HG03025 (cell line): ENCODE data around the gene RFXAP.
"Not testable (repeated sequence)": the region's sequence is repeated elsewhere in the genome, so short reads cannot be mapped to it uniquely, and the experiment has no call there.

Source experiments
- ATAC-seq: cut with Tn5 transposase; IDR thresholded peaks from one replicate; pipeline ENCODE4 v1.9.1; 2021; ENCODE audit warnings: mild to moderate bottlenecking, moderate library complexity; ENCODE audit not compliant: unreplicated experiment, low FRiP score

Gene RFXAP

GRCh38 chr13:36818804-36819738, at the start of gene RFXAP:
TSS of gene RFXAP (plus strand) at chr13:36819222. CDS start at chr13:36819358, 136 bp downstream.
- peak; percentile 84 for ATAC-seq

- no peak for ATAC-seq
Measured at GRCh38 chr13:36769545-36769944, 49.5 kb upstream of the RFXAP start.

GRCh38 chr13:36770741-36771140, 48.3 kb upstream of the RFXAP start:
- ATAC-seq: no peak

GRCh38 chr13:36772853-36773252, 46.2 kb upstream of the RFXAP start:
- no peak for ATAC-seq

- ATAC-seq: no peak
Measured at GRCh38 chr13:36774931-36775330, 44.1 kb upstream of the RFXAP start.

GRCh38 chr13:36776175-36776574, 42.8 kb upstream of the RFXAP start:
- no peak for ATAC-seq

GRCh38 chr13:36778083-36778671, 40.8 kb upstream of the RFXAP start:
- ATAC-seq: no peak

- no peak for ATAC-seq
Measured at GRCh38 chr13:36783890-36784289, 35.1 kb upstream of the RFXAP start.

- ATAC-seq: not testable (repeated sequence)
Measured at GRCh38 chr13:36786175-36786574, 32.8 kb upstream of the RFXAP start.

GRCh38 chr13:36787181-36787580, 31.8 kb upstream of the RFXAP start:
- ATAC-seq: no peak

GRCh38 chr13:36788276-36788675, 30.7 kb upstream of the RFXAP start:
- no peak for ATAC-seq

- no peak for ATAC-seq
Measured at GRCh38 chr13:36789061-36789460, 30.0 kb upstream of the RFXAP start.

GRCh38 chr13:36789730-36790129, 29.3 kb upstream of the RFXAP start:
- ATAC-seq: no peak

- ATAC-seq: no peak
Measured at GRCh38 chr13:36794706-36795105, 24.3 kb upstream of the RFXAP start.

GRCh38 chr13:36795463-36795862, 23.6 kb upstream of the RFXAP start:
- no peak for ATAC-seq

GRCh38 chr13:36796052-36796451, 23.0 kb upstream of the RFXAP start:
- ATAC-seq: no peak

GRCh38 chr13:36801035-36801434, 18.0 kb upstream of the RFXAP start:
- ATAC-seq: no peak

GRCh38 chr13:36804588-36804987, 14.4 kb upstream of the RFXAP start:
- ATAC-seq: no peak

GRCh38 chr13:36806102-36806501, 12.9 kb upstream of the RFXAP start:
- ATAC-seq: no peak

GRCh38 chr13:36807616-36808015, 11.4 kb upstream of the RFXAP start:
- no peak for ATAC-seq

- ATAC-seq: no peak
Measured at GRCh38 chr13:36813225-36813624, 5.8 kb upstream of the RFXAP start.

- ATAC-seq: no peak
Measured at GRCh38 chr13:36814465-36814864, 4.6 kb upstream of the RFXAP start.
